SW 1271 (cell line): ENCODE measurements around the gene NHLRC4.

ENCODE experiments used
- DNase-seq, 2 experiments: peaks; one replicate each; lab custom pipeline; 2025; lab: John Stamatoyannopoulos, UW

NHLRC4 gene, protein sequence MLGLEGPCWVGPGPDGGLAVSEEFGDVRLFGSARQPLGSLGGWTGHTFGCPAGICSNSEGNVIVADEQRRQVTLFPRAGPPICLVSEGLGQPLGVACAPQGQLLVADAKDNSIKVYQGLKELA

GRCh38 chr16:566475-567372 lies at the start of gene NHLRC4:
TSS of gene NHLRC4 (plus strand) at chr16:567005. CDS start at chr16:568048, 1,043 bp downstream.
- DNase-seq: peak in 1 of 2 experiments; percentile 4

DNA sequence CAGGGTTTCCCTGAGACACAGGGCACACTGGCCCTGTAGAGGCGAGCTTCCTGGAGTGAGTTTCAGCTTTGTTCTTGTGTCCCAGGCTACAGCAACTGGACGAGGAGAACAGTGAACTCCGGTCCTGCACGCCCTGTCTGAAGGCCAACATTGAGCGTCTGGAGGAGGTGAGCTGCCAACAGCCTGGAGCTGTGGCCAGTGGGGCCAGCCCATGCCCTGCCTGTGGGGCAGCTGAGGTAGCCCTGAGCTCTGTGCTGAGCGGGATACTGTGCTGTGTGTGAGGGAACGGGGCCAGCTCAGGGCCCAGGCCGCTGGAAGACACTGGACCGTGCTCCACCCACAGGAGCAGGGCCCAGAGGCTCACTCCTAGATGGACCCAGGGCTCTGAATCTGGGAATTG lies 47.9 kb upstream of the NHLRC4 start:
- DNase-seq: no peak

DNA sequence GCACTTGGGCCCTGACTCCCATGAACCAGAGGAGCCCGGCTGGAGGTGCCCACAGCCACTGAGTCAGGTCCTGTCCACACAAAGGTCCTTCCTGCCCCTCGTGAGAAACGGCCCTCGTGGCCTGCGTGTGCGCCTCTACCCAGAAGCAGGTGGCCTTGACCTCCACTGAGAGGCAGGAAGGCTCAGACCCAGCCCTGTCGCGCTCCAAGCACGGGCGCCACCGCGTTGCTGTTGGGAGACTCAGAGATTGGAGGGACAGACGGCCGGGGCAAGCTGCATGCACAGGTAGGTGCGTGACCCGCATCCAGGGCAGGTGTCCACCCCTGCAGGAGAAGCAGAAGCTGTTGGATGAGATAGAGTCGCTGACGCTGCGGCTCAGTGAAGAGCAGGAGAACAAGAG lies 47.4 kb upstream of the NHLRC4 start:
- no peak for DNase-seq

DNA sequence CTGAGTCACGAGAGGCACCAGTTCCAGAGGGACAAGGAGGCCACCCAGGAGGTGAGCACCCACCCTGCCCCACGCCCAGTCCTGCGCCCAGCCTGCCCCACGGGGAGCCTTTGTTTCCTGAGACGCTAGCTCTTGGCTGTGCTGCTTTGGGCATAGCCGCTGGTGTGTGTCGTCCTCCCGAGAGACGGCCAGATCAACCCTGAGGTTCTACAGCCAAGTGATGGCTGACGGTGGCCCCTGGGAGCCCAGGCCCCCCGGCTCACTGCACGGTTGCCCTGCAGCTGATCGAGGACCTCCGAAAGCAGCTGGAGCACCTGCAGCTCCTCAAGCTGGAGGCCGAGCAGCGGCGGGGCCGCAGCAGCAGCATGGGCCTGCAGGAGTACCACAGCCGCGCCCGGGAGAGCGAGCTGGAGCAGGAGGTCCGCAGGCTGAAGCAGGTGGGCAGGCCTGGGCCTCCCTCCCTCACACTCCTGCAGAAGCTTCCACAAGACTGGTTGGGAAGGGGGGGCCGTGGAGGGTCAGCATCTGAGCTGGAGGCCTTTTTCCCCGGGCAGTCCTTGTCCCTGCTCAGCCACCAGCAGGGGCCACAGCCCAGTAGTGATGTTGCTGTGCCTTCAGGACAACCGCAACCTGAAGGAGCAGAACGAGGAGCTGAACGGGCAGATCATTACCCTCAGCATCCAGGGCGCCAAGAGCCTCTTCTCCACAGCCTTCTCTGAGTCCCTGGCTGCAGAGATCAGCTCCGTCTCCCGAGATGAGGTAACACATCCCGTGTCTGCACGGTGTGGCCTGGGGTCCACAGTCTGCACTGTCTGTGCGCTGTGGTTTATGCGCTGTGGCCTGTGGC lies 46.7 kb upstream of the NHLRC4 start:
- no peak for DNase-seq

- no peak for DNase-seq
These were observed 46.0 kb upstream of the NHLRC4 start for GRCh38 chr16:520847-521246.

- DNase-seq: no peak
These were observed 45.2 kb upstream of the NHLRC4 start for GRCh38 chr16:521381-522210.

DNA sequence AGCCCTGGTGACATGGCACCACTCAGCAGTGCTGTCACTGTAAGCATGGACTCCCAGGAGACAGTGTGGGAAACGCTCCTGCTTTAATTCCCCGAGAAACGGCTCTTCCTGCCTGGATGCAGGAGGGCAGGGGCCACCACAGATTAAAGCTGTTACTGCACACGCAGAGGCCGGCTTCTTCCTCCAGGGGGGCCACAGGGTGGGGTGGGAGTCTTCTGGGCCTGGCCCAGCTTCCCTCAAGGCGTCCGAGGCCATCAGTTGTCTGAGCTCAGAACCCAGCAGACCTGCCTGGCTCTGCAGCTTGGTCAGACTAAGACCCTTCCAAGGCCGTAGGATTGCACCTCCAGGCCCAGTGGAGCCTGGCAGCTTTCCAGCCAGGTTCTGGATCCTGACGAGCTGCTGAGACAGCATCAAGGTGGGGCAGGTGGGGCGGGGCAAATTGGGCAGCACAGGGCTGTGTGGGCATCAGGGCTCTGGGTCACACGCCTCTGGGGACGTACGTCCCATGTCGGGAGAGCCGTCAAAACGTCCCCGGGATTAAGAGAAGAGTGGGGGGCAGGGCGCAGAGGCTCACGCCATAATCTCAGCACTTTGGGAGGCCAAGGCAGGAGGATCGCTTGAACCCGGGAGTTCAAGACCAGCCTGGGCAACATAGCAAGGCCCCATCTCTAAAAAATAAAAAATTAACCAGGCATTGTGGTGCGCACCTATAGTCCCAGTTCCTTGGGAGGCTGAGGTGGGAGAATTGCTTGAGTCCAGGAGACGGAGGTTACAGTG lies 44.3 kb upstream of the NHLRC4 start:
- DNase-seq: no peak

DNA sequence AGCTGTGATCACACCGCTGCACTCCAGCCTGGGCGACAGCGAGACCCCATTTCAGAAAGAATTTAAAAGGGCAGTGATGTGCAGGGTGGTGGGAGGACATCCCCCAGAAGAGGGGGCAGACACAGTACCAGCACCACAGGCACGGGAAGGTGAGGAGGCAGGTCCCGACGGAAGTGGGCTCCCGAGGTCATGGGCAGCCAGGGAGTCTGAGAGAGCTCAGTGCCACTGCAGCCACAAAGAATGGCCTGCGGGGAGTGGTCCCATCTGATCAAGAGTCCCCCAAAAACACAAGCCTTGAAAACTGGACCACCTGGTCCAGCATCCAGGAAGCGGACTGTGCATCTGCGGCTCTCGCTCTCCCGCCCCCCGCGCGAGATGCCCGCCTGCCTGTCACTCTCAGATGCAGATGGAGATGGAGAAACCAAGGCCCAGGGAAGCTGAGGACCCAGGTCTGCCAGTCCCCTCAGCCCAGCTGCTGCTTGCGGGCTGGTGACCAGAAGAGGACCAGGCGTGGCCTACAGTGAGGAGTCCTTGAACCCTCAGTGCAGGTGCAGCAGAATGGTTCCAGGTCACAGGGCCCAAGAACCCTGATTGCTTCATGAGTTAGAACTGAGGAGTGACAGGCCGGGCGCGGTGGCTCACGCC lies 43.6 kb upstream of the NHLRC4 start:
- DNase-seq: no peak

GRCh38 chr16:524274-525040 lies 42.3 kb upstream of the NHLRC4 start:
- DNase-seq: no peak

GRCh38 chr16:525123-525519 lies 41.7 kb upstream of the NHLRC4 start:
- no peak for DNase-seq

DNA sequence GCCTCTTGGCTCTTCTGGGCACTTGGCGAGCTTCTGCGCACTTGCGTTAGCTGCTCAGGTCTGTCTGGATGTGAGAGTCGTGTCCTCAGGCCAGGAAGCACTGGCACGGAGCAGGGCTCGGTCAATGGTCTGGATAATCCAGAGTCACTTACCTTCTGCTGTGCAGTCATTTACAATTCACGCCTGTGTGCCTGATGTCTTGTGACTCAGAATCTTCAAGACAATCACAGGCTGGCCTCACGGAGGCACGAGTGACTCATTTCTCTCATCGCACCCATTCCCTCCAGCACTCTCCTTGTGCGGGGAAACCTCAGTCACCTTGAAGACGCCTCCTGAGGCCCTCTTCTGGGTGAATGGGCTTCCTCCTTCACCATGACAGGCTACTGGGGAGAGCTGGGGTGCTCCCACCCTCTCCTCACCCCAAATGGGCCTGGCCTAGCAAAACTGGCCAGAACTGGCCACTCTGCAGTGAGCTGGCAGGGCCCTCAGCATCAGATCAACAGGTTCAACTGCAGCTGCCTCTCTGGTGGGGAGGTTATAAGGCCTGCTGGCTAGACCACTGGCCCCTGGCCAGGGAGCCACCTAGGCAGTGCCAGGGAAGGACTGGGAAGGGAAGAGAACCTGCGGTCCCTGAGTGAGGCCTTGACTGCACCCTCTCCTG lies 41.2 kb upstream of the NHLRC4 start:
- DNase-seq: peak; percentile 47 to 74

DNA sequence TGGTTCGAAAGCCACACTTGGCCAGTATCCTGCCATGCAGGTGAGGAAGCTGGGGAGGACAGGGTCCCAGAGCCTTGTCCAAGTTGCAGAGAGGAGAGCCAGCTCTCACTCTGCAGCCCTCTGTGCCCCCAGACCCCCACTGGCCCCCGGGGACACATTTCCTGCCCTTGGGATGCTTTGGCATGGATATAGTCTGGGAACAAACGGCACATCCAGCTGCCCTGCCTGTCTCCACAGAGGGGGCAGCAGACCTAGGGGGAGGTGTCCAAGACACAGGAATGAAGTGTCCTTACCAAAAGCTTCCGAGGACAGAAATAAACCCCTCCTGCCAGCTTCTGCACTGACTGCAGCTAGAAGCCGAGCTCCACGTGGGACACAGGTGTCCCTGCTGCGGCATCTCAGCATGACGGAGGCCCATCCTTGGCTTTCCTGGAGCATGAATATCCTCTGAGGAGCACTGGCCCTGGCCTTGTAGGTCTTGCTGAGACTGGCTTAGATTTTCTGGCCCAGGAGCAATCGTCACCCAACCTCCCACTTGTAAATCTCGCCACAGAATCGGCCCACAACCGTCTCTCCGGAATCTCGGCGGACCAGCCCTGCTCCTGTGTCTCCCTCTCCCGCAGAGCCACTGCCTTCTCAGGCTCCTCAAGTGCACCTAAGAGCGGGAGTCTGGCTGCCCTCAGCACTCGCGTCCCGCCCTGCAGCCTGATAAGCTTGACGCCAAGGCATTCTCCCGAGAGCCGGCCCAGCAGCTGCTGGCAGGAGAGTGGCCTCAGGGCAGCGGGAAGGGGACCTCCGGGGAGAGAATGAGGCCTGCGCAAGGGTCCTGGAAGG lies 40.4 kb upstream of the NHLRC4 start:
- DNase-seq: peak in 1 of 2 experiments; percentile 5

GRCh38 chr16:527015-527903 lies 39.5 kb upstream of the NHLRC4 start, which contains the start of gene CAPN15:
TSS of gene CAPN15 (plus strand) at chr16:527712. CDS start at chr16:546839, 19,127 bp downstream.
- DNase-seq: peak; percentile 47 to 67

DNA sequence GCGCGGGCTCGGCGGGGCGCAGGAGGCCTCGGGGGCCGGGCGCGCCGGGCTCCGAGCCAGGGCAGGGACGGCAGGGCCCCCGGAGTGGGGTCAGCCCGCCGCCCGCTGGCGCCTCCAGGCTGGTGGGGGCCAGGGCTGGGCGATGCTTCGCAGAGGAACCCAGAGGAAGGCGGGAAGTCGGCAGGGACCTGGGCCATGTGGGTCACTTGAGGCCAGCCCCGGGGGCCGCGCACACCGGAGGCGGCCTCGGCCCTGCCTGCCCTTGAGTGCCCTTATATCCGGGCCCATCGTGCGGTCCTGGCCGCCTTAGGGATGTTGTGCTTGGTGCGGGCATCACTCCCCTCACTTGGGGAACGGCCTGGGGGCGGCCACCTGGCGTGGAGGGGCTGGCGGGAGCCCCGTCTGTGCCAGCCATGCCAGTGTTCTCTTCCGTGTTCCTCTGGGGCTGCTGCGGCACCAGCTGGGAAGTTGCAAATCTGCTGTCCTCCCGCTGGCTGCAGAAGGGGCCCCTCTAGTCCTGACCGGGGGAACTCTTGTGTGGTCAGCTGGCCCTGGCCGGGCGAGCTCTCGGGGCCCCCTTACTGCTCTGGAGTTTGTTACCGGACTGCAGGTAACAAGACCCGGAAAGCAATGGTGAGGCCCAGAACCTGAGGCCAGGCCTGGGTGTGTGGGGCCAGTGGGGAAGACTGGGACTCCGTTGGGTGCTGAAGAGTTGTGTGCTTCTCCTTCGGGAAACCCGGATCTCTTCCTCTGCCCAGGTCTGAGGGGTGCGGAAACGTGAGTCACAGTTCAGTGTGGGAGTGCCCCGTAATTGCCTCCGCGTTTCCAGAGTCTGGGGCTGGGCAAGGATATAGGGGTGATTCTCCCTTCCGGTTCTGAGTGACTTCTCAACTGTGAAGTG lies 38.4 kb upstream of the NHLRC4 start:
- peak in 1 of 2 experiments; percentile 14 for DNase-seq

- DNase-seq: no peak
These were observed 37.7 kb upstream of the NHLRC4 start for GRCh38 chr16:529012-529575.
